ENCODE data around the gene C6orf62.

DNA sequence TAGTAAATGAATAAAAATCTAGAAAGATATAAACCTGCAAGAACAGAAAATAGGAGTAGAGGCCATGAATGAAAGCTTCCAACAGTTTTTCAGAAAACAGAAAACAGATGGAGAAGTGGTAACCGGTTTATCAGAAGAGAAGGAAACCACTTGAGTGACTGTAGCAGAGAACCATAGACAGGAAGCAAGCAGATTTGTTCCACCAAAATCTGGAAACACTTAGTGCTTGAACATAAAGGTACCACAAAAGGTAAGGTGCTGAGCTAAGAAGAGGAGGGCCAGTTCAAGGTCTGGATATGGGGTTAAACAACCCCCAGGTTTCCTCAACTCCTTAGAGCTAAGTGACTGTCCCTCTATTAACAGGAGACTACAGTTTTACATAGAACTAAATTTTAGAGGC lies 63.7 kb downstream of the C6orf62 start:
- TF ChIP-seq RAD21 (IDR thresholded peaks at IDR 0.05) = no peak
- no peak for TF ChIP-seq CTCF (IDR thresholded peaks at IDR 0.05; ENCODE audit: low read depth, low read length, missing input control)
- TF ChIP-seq GABPA (IDR thresholded peaks at IDR 0.05 in 1 of 2, conservative IDR thresholded peaks at IDR 0.05 in 1 of 2) = no peak

All from liver (tissue), 3 donors.